MM.1S (cell line): ENCODE results near the gene ATXN1.

Experiments
- CTCF ChIP-seq: fragments of 300-600 bp; sonication (generic); IDR thresholded peaks from 2 replicates; pipeline ENCODE4 v1.5.1; 2016; ENCODE audit warnings: antibody characterized with exemption, low read length, mixed read lengths
- EZH2 ChIP-seq: fragments of 300-600 bp; sonication (generic); optimal IDR thresholded peaks from 2 replicates; pipeline ENCODE3; 2017; ENCODE audit warnings: low read depth, mild to moderate bottlenecking, antibody characterized with exemption, low read length, mixed read lengths
- EZH2phosphoT487 ChIP-seq: fragments of 300-600 bp; sonication (generic); IDR thresholded peaks from 2 replicates; pipeline ENCODE4 v1.6.1; 2018; ENCODE audit warnings: antibody characterized with exemption, low read length

- no peak for TF ChIP-seq CTCF
- TF ChIP-seq EZH2, result no peak
- TF ChIP-seq EZH2phosphoT487, result no peak
Observed at GRCh38 chr6:16511723-16512489, 249.4 kb downstream of the ATXN1 start.
